Endothelial cell (in vitro differentiated cells): ENCODE results near the gene PDE6B. TPM values are rescaled to one million over a fixed set of nuclear protein-coding genes. Genes with fewer than 3 reads are reported as not detected.
A peak's percentile ranks its signal among the peaks of the same experiment; 100 is the strongest.

ENCODE experiments used
- DNase-seq: peaks from one replicate; pipeline ENCODE4 v3.0.0; 2021; ENCODE audit warnings: low spot score
- H3K27ac Mint-ChIP-seq: one replicate; pipeline ENCODE4 v1.8.0; 2021; ENCODE audit warnings: mixed read lengths, inconsistent platforms; ENCODE audit not compliant: unreplicated experiment
- H3K27me3 Mint-ChIP-seq: one replicate; pipeline ENCODE4 v1.8.0; 2021; ENCODE audit warnings: mild to moderate bottlenecking, moderate library complexity, mixed read lengths, inconsistent platforms; ENCODE audit not compliant: unreplicated experiment
- H3K36me3 Mint-ChIP-seq: one replicate; pipeline ENCODE4 v1.8.0; 2021; ENCODE audit warnings: mild to moderate bottlenecking, low read depth, mixed read lengths, inconsistent platforms; ENCODE audit not compliant: unreplicated experiment
- H3K4me1 Mint-ChIP-seq: one replicate; pipeline ENCODE4 v1.8.0; 2021; ENCODE audit warnings: mild to moderate bottlenecking, mixed read lengths, inconsistent platforms; ENCODE audit not compliant: unreplicated experiment
- H3K4me3 Mint-ChIP-seq: one replicate; pipeline ENCODE4 v1.8.0; 2021; ENCODE audit warnings: mild to moderate bottlenecking, mixed read lengths, inconsistent platforms; ENCODE audit not compliant: unreplicated experiment
- H3K9me3 Mint-ChIP-seq: one replicate; pipeline ENCODE4 v1.8.0; 2021; ENCODE audit warnings: mixed read lengths, inconsistent platforms; ENCODE audit not compliant: unreplicated experiment
- total RNA-seq: library from RNA; stranded (reverse); fragmentation: NEBNext Ultra II Directional; extraction: Animal tissue kit (Norgen Biotek cat#: 25700); gene quantifications from one replicate; pipeline ENCODE4 v1.2.1, GENCODE V29; 2021; ENCODE audit not compliant: unreplicated experiment
- TF ChIP-seq, protein P1 (sequence below): fragments of 200-600 bp; sonication (generic); IDR thresholded peaks from one replicate; pipeline ENCODE4 v1.5.0; 2021; ENCODE audit warnings: antibody characterized with exemption; ENCODE audit not compliant: unreplicated experiment

PDE6B gene
- total RNA-seq, 1 donor from 2014 or later: 5.1 TPM

DNA sequence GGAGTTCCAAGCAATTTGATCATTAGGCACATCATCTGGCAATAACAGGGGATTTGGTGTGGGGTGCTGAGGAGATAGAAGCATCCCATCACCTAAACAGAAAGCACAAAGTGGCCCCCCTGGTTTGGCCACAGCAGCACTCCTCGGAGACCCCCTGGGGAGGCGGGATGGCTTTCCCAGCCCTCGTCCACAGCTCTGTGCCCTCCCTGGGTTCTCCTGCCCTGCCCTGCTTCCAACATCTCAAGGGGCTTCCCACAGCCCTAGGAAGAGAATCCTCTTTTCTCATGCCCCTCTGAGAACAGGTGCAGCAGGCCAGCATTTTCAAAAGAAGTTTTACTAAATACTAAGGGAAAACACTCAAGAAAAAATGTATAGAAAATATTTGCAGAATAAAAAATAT is 35.9 kb downstream of the PDE6B start:
- peak overlapping the region; percentile 48 for H3K4me3 Mint-ChIP-seq
- TF ChIP-seq, protein P1, sequence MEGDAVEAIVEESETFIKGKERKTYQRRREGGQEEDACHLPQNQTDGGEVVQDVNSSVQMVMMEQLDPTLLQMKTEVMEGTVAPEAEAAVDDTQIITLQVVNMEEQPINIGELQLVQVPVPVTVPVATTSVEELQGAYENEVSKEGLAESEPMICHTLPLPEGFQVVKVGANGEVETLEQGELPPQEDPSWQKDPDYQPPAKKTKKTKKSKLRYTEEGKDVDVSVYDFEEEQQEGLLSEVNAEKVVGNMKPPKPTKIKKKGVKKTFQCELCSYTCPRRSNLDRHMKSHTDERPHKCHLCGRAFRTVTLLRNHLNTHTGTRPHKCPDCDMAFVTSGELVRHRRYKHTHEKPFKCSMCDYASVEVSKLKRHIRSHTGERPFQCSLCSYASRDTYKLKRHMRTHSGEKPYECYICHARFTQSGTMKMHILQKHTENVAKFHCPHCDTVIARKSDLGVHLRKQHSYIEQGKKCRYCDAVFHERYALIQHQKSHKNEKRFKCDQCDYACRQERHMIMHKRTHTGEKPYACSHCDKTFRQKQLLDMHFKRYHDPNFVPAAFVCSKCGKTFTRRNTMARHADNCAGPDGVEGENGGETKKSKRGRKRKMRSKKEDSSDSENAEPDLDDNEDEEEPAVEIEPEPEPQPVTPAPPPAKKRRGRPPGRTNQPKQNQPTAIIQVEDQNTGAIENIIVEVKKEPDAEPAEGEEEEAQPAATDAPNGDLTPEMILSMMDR: no peak

DNA sequence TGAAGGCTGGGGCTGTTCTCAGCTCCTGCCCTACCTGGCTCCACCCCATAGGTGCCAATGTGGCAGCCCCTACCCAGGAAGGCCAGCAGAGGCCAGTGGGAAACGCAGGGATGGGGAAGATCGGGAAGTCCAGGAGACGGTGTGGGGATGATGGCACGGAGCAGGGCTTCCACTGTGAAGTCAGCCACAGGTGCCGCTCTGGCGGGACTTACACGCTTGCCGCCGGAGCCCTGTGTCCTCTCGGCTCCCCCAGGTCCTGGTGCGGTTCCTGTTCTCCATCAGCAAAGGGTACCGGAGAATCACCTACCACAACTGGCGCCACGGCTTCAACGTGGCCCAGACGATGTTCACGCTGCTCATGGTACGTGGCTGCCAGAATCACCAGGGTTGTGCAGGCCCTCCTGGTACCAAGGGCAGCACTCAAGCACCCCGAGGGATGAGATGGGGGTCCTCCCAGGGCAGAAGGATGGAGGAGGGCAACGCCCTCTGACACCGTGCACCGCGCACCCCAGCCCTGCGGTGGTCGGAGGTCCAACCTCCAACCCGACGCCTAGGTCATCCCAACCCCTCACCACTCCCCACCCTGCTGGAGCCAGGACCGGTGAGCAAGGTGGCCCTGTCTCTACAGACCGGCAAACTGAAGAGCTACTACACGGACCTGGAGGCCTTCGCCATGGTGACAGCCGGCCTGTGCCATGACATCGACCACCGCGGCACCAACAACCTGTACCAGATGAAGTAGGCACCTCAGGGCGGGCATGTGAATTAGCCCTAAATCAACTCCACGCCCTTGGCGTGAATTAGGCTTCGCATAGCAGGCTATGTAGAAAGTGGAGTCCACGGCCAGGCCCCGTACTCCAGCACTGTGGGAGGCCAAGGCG is 36.7 kb downstream of the PDE6B start:
- no peak for DNase-seq
- Mint-ChIP-seq H3K4me3 (peak overlapping the region; percentile 76), H3K9me3 (no peaks in the 10 kb centered on the region), H3K27ac (no peak overlapping the region), H3K27me3 (peaks cover 13% of the 10 kb centered on the region), H3K36me3 (peaks cover 16% of the 10 kb centered on the region), H3K4me1 (no peaks in the 10 kb centered on the region)
- TF ChIP-seq, protein P1: no peak

More for the DNA sequence above, 35.9 kb downstream of the PDE6B start:
- DNase-seq: no peak
- Mint-ChIP-seq H3K27me3 (peaks cover 10% of the 10 kb centered on the region), H3K4me1 (no peaks in the 10 kb centered on the region), H3K27ac (no peak overlapping the region), H3K9me3 (no peaks in the 10 kb centered on the region), H3K36me3 (peaks cover 21% of the 10 kb centered on the region)

DNA sequence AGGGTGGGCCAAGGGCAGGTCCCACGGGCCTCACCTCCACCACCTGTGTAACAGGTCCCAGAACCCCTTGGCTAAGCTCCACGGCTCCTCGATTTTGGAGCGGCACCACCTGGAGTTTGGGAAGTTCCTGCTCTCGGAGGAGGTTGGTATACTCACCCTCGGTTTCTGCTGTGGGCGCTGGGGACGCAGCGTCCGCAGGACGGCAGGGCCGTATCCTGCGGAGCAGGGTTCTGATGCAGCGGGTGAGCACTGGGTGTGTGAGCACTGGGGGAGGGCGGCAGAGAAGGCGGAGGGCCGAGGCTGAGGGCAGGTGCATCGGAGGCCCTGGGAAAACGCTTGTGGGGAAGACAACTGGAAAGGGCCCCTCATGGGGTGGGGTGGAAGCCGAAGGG is 37.7 kb downstream of the PDE6B start:
- Mint-ChIP-seq H3K4me3 (peak overlapping the region; percentile 76), H3K9me3 (no peaks in the 10 kb centered on the region), H3K27me3 (peaks cover 16% of the 10 kb centered on the region), H3K27ac (no peak overlapping the region), H3K4me1 (no peaks in the 10 kb centered on the region), H3K36me3 (peaks cover 16% of the 10 kb centered on the region)
- no peak for DNase-seq
- TF ChIP-seq, protein P1: no peak

DNA sequence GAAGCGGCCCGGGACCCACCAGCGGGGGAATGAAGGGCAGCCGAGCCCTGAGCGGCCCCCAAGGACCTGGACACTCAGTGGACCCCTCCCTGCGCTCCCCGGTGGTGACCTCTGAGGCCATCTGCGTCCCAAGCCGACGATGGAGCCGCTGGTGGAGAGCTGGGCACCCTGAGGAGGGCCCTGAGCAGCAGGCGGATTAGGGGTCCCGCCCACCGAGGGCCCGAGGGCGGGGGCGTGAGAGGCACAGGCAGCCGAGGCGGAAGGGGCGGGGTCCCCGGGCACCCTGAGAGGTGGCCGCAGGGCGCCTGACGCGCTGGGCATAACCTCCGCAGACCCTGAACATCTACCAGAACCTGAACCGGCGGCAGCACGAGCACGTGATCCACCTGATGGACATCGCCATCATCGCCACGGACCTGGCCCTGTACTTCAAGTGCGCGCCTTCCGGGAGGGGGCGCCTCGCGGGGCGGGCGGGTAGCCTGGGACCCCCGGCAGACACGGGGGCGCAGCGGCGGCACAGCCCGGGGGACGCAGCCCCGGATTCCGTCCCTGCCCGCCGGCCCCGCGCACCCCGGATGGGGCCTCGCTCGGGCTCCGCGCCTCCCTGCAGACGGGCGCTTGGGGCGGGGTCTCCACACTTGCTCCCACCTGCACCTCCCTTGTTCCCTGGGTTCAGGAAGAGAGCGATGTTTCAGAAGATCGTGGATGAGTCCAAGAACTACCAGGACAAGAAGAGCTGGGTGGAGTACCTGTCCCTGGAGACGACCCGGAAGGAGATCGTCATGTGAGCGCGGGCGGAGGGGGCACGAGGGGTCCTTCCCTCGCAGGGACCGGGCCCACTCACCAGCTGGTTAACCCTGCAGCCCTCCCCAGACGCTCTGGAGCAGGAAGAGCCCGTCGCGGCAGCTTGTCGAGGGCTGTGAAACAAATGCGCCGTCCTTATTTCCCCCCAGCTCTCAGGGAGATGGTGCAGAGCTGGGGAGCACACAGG is 38.4 kb downstream of the PDE6B start:
- H3K27me3 Mint-ChIP-seq: peaks cover 15% of the 10 kb centered on the region
- no peaks in the 10 kb centered on the region for H3K4me1 Mint-ChIP-seq
- TF ChIP-seq, protein P1: no peak
- peak; percentile 50 for DNase-seq
- peaks cover 16% of the 10 kb centered on the region for H3K36me3 Mint-ChIP-seq
- H3K4me3 Mint-ChIP-seq: peak overlapping the region; percentile 79
- H3K27ac Mint-ChIP-seq: no peak overlapping the region
- H3K9me3 Mint-ChIP-seq: no peaks in the 10 kb centered on the region
